Brain microvascular endothelial cell (primary cell): ENCODE results near the gene CDH18.

Source experiments
- DNase-seq: peaks from one replicate; pipeline ENCODE4 v3.0.0-alpha.2; 2020
- H3K27ac ChIP-seq: fragments of 250-450 bp; sonication (Bioruptor Pico); 2 replicates; pipeline ENCODE4 v1.5.1; 2020; ENCODE audit warnings: mild to moderate bottlenecking, moderate library complexity
- H3K27me3 ChIP-seq: fragments of 250-450 bp; sonication (Bioruptor Pico); replicated peaks from 2 replicates; pipeline ENCODE4 v1.5.1; 2020; ENCODE audit warnings: mild to moderate bottlenecking
- H3K36me3 ChIP-seq: fragments of 250-450 bp; sonication (Bioruptor Pico); replicated peaks from 2 replicates; pipeline ENCODE4 v1.5.1; 2020; ENCODE audit warnings: mild to moderate bottlenecking
- H3K4me3 ChIP-seq: 2 replicates; pipeline ENCODE4 v1.5.1; 2011; ENCODE audit warnings: low read depth, mild to moderate bottlenecking, control low read depth, low read length, moderate library complexity
- in situ Hi-C: cut with HindIII; loops from 2 replicates; pipeline ENCODE4 v1.10.0; 2017; ENCODE audit warnings: low sequenced_read_pairs, low pct_ligation_motif_present
- TF ChIP-seq, protein P1 (sequence below): IDR thresholded peaks from 2 replicates; pipeline ENCODE4 v1.5.1; 2011; ENCODE audit warnings: low read depth, mild to moderate bottlenecking, moderate library complexity, low read length, control low read depth, inconsistent platforms; ENCODE audit errors: missing control alignments

Gene CDH18

GRCh38 chr5:19626211-19626610 is 361.8 kb downstream of the CDH18 start:
- TF ChIP-seq, protein P1, sequence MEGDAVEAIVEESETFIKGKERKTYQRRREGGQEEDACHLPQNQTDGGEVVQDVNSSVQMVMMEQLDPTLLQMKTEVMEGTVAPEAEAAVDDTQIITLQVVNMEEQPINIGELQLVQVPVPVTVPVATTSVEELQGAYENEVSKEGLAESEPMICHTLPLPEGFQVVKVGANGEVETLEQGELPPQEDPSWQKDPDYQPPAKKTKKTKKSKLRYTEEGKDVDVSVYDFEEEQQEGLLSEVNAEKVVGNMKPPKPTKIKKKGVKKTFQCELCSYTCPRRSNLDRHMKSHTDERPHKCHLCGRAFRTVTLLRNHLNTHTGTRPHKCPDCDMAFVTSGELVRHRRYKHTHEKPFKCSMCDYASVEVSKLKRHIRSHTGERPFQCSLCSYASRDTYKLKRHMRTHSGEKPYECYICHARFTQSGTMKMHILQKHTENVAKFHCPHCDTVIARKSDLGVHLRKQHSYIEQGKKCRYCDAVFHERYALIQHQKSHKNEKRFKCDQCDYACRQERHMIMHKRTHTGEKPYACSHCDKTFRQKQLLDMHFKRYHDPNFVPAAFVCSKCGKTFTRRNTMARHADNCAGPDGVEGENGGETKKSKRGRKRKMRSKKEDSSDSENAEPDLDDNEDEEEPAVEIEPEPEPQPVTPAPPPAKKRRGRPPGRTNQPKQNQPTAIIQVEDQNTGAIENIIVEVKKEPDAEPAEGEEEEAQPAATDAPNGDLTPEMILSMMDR: no peak
- Histone ChIP-seq H3K36me3 (no peaks in the 10 kb centered on the region), H3K27me3 (no peaks in the 10 kb centered on the region), H3K27ac (no peak overlapping the region), H3K4me3 (no peak overlapping the region)
- DNase-seq: no peak
- in situ Hi-C loops: no loop called here

GRCh38 chr5:19625562-19625961 is 362.4 kb downstream of the CDH18 start:
- H3K27ac ChIP-seq: no peak overlapping the region
- TF ChIP-seq, protein P1: no peak
- no peaks in the 10 kb centered on the region for H3K27me3 ChIP-seq
- no peak overlapping the region for H3K4me3 ChIP-seq
- no peak for DNase-seq
- in situ Hi-C loops: no loop called here
- H3K36me3 ChIP-seq: no peaks in the 10 kb centered on the region

- no peak for DNase-seq
- in situ Hi-C loops: no loop called here
- Histone ChIP-seq H3K4me3 (no peak overlapping the region), H3K36me3 (no peaks in the 10 kb centered on the region), H3K27me3 (no peaks in the 10 kb centered on the region), H3K27ac (no peak overlapping the region)
- TF ChIP-seq, protein P1: no peak
These were observed 368.4 kb downstream of the CDH18 start for GRCh38 chr5:19619571-19619970.

DNA sequence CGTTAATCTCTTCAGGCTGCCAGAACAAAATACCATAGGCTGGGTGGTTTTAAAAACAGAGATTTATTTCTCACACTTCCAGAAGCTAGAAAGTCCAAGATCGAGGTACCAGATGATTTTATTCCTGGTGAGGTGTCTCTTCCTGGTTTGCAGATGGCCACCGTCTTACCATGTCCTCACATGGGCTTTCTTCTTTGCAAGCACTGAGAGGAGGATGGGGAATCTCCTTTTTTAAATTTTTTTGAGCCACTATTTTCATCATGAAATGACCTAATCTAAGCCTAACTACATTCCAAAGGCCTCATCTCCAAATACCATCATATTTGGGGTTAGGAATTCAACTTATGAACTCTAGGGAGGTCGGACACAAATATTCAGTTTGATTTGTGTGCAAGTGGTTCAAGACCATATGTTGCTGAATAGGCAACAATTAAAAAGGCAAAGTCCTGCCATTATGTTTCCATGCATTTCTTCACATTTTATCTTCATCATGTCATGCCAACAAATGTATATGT is 371.2 kb downstream of the CDH18 start:
- Histone ChIP-seq H3K36me3 (no peaks in the 10 kb centered on the region), H3K27ac (no peak overlapping the region), H3K27me3 (no peaks in the 10 kb centered on the region), H3K4me3 (no peak overlapping the region)
- in situ Hi-C loops: no loop called here
- TF ChIP-seq, protein P1: no peak
- DNase-seq: no peak

DNA sequence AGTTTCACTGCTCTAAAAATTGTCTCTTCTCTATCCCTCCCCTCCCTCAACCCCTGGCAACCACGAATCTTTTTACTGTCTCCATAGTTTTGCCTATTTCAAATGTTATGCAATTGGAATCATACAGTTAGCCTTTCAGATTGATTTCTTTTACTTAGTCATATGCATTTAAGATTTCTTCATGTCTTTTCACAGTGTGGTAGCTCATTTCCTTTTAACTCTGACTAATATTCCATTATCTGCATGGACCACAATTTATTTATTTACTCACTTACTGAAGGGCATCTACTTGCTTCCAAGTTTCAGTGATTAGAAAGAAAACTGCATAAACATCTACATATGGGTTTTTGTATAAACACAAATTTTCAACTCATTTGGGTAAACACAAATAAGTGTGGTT is 372.3 kb downstream of the CDH18 start:
- TF ChIP-seq, protein P1: no peak
- H3K27ac ChIP-seq: no peak overlapping the region
- in situ Hi-C loops: no loop called here
- DNase-seq: no peak
- no peaks in the 10 kb centered on the region for H3K36me3 ChIP-seq
- H3K27me3 ChIP-seq: no peaks in the 10 kb centered on the region
- no peak overlapping the region for H3K4me3 ChIP-seq

- Histone ChIP-seq H3K36me3 (no peaks in the 10 kb centered on the region), H3K27me3 (no peaks in the 10 kb centered on the region), H3K4me3 (no peak overlapping the region), H3K27ac (no peak overlapping the region)
- TF ChIP-seq, protein P1: no peak
- DNase-seq: no peak
- in situ Hi-C loops: no loop called here
These were observed 372.9 kb downstream of the CDH18 start for GRCh38 chr5:19615071-19615470.
